Measurements from ENCODE around the gene PRSS21.

DNA sequence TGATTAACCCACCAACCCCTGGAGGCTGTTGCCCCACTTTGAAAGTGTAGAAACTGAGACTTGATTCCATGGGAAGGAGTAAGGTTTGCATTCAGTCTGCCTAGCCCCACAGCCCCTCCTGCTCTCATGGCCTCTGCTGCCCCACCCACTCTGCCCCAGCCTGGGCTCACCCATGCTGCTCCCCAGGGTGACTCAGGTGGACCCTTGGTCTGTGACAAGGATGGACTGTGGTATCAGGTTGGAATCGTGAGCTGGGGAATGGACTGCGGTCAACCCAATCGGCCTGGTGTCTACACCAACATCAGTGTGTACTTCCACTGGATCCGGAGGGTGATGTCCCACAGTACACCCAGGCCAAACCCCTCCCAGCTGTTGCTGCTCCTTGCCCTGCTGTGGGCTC lies 12.3 kb upstream of the PRSS21 start:
- TF ChIP-seq, protein P1, sequence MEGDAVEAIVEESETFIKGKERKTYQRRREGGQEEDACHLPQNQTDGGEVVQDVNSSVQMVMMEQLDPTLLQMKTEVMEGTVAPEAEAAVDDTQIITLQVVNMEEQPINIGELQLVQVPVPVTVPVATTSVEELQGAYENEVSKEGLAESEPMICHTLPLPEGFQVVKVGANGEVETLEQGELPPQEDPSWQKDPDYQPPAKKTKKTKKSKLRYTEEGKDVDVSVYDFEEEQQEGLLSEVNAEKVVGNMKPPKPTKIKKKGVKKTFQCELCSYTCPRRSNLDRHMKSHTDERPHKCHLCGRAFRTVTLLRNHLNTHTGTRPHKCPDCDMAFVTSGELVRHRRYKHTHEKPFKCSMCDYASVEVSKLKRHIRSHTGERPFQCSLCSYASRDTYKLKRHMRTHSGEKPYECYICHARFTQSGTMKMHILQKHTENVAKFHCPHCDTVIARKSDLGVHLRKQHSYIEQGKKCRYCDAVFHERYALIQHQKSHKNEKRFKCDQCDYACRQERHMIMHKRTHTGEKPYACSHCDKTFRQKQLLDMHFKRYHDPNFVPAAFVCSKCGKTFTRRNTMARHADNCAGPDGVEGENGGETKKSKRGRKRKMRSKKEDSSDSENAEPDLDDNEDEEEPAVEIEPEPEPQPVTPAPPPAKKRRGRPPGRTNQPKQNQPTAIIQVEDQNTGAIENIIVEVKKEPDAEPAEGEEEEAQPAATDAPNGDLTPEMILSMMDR (IDR thresholded peaks at IDR 0.05; ENCODE audit: low read depth, low read length, missing input control) = no peak
- TF ChIP-seq MAX (IDR thresholded peaks at IDR 0.05) (no peak), TAF1 (conservative IDR thresholded peaks at IDR 0.05) (no peak), YY1 (IDR thresholded peaks at IDR 0.05) (no peak), RXRA (IDR thresholded peaks at IDR 0.05) (no peak), RAD21 (IDR thresholded peaks at IDR 0.05) (no peak)
- TF ChIP-seq, protein P2, sequence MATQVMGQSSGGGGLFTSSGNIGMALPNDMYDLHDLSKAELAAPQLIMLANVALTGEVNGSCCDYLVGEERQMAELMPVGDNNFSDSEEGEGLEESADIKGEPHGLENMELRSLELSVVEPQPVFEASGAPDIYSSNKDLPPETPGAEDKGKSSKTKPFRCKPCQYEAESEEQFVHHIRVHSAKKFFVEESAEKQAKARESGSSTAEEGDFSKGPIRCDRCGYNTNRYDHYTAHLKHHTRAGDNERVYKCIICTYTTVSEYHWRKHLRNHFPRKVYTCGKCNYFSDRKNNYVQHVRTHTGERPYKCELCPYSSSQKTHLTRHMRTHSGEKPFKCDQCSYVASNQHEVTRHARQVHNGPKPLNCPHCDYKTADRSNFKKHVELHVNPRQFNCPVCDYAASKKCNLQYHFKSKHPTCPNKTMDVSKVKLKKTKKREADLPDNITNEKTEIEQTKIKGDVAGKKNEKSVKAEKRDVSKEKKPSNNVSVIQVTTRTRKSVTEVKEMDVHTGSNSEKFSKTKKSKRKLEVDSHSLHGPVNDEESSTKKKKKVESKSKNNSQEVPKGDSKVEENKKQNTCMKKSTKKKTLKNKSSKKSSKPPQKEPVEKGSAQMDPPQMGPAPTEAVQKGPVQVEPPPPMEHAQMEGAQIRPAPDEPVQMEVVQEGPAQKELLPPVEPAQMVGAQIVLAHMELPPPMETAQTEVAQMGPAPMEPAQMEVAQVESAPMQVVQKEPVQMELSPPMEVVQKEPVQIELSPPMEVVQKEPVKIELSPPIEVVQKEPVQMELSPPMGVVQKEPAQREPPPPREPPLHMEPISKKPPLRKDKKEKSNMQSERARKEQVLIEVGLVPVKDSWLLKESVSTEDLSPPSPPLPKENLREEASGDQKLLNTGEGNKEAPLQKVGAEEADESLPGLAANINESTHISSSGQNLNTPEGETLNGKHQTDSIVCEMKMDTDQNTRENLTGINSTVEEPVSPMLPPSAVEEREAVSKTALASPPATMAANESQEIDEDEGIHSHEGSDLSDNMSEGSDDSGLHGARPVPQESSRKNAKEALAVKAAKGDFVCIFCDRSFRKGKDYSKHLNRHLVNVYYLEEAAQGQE (IDR thresholded peaks at IDR 0.05) = no peak

All from liver (tissue), 3 donors.